ENCODE results near the gene PCSK5. TPM values are rescaled to one million over a fixed set of nuclear protein-coding genes. Genes with fewer than 3 reads are reported as not detected.

PCSK5 gene
- total and polyA plus RNA-seq, 2 donors (not counting 3 experiments of a cell fraction or from before 2014, with no cell fraction given) = 2.6 to 4.8 TPM

DNA sequence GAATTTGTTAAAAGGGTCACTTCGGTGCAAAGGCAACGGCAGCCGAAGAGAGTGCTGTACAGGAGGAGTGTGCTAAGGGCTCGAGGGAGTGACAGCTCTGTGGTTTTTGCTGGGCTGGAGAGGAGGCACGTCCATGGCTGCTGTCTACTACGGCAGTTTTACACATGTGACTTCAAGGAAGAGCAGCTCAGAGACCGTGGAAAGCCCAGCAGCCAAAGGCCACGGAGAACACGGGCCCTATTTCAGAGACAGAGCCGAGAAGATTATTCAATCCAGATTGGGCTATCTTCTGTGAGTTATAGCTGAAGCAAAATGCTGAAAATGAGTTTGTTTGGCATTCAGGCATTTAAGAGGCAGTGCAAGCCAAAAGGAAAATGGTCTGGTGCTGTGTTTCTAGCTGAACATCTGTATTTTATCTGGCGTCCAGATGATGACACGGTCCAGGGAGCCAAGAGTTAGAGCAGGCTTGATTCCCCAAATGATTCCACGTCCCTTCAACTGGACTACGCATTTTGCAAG lies 407.3 kb downstream of the PCSK5 start:
- CTCF ChIA-PET = interaction anchor here (0.5 to 1.5 kb wide), 3 partner anchors 318 to 431 kb away, joined by 5 read pairs; no protein-coding TSS in a partner anchor
- Histone ChIP-seq H4K20me1 (replicated peaks; ENCODE audit: control insufficient read depth, extremely low read depth, insufficient read depth, low read length) (no peaks in the 10 kb centered on the region), H3K9me3 (replicated peaks; ENCODE audit: control insufficient read depth, insufficient read depth, low read length) (no peaks in the 10 kb centered on the region), H3K9me1 (replicated peaks; ENCODE audit: control insufficient read depth, extremely low read depth, insufficient read depth, low read length) (no peaks in the 10 kb centered on the region), H3K4me3 (replicated peaks in 1 of 3; ENCODE audit: insufficient read depth in 1 of 3, low read depth in 1 of 3, low read length in 3 of 3) (no peak overlapping the region), H3K27ac (ENCODE audit: insufficient read depth, low read depth, low read length) (no peak overlapping the region), H3K79me2 (ENCODE audit: control insufficient read depth, insufficient read depth, low read length) (no peaks in the 10 kb centered on the region), H2AFZ (ENCODE audit: low read depth, low read length) (no peak overlapping the region), H3K27me3 (ENCODE audit: control insufficient read depth in 2 of 2, insufficient read depth in 2 of 2, low read length in 2 of 2) (peaks cover 4 to 5% of the 10 kb centered on the region in 2 experiments), H3K9ac (replicated peaks; ENCODE audit: extremely low read depth, insufficient read depth, low read length) (no peak overlapping the region), H3K4me1 (ENCODE audit: control insufficient read depth, extremely low read depth, insufficient read depth, low read length) (no peaks in the 10 kb centered on the region), H3K4me2 (ENCODE audit: insufficient read depth, low read length) (no peak overlapping the region), H3K36me3 (ENCODE audit: control insufficient read depth in 2 of 2, extremely low read depth in 1 of 2, insufficient read depth in 2 of 2, low read length in 2 of 2) (no peaks in the 10 kb centered on the region)
- DNase-seq (ENCODE audit: low read depth, low spot score) (no peak), FAIRE-seq (no peak)
- POLR2A ChIA-PET = no interaction called here
- dilution Hi-C loops (cut with MboI; ENCODE audit: extremely low pct_ligation_motif_present, low sequenced_read_pairs) = no loop called here
- BruUV-seq (replicated peaks) = no TSS peak
- intact Hi-C loops (cut with micrococcal nuclease) = no loop called here
- no peak for TF ChIP-seq FOS (IDR thresholded peaks at IDR 0.05; ENCODE audit: borderline replicate concordance, insufficient read depth, low read length)

DNA sequence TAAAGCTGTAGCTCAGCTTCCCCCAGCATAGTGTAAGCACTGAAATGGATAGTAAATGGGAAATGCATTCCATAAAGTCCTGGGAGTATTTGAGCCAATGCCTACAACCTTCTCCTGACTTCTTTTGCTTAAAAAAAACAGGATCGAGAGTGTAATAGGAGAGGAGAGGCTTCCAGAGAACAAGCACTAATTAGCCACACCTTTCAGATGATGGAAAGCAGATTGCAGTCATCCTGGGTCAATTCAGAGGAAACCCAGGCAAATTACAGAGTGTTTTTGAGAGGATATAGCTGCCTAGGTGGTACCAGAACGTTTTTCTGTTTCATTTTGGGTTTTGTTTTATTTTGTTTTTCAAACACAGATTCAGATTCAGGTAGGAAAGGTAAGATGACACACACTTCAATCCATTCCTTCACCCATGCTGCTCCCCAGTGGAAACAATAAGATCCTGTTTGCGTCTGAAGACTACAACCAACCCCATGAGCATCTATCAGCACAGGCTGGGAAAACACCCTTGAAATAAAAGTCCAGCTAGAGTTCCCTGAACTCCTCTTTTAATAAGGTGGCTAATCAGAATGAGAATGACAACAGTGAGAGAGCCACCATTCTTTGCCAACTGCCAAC lies 408.2 kb downstream of the PCSK5 start:
- no peaks in the 10 kb centered on the region for H3K36me3 ChIP-seq (ENCODE audit: control insufficient read depth in 2 of 2, extremely low read depth in 1 of 2, insufficient read depth in 2 of 2, low read length in 2 of 2)
- H3K9me1 ChIP-seq (replicated peaks; ENCODE audit: control insufficient read depth, extremely low read depth, insufficient read depth, low read length) = no peaks in the 10 kb centered on the region
- H3K9ac ChIP-seq (replicated peaks; ENCODE audit: extremely low read depth, insufficient read depth, low read length) = no peak overlapping the region
- no peak overlapping the region for H3K4me3 ChIP-seq (replicated peaks in 1 of 3; ENCODE audit: insufficient read depth in 1 of 3, low read depth in 1 of 3, low read length in 3 of 3)
- no peak overlapping the region for H3K27ac ChIP-seq (ENCODE audit: insufficient read depth, low read depth, low read length)
- no peak for FAIRE-seq
- no peak for DNase-seq (ENCODE audit: low read depth, low spot score)
- intact Hi-C loops (cut with micrococcal nuclease) = no loop called here
- TF ChIP-seq, protein P1, sequence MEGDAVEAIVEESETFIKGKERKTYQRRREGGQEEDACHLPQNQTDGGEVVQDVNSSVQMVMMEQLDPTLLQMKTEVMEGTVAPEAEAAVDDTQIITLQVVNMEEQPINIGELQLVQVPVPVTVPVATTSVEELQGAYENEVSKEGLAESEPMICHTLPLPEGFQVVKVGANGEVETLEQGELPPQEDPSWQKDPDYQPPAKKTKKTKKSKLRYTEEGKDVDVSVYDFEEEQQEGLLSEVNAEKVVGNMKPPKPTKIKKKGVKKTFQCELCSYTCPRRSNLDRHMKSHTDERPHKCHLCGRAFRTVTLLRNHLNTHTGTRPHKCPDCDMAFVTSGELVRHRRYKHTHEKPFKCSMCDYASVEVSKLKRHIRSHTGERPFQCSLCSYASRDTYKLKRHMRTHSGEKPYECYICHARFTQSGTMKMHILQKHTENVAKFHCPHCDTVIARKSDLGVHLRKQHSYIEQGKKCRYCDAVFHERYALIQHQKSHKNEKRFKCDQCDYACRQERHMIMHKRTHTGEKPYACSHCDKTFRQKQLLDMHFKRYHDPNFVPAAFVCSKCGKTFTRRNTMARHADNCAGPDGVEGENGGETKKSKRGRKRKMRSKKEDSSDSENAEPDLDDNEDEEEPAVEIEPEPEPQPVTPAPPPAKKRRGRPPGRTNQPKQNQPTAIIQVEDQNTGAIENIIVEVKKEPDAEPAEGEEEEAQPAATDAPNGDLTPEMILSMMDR (IDR thresholded peaks at IDR 0.05; ENCODE audit: extremely low read depth in 1 of 2, insufficient read depth in 1 of 2, low read depth in 1 of 2, low read length in 2 of 2) = no peak
- TF ChIP-seq MYC (IDR thresholded peaks at IDR 0.05; ENCODE audit: low read depth, low read length) = no peak
- TF ChIP-seq, protein P2, sequence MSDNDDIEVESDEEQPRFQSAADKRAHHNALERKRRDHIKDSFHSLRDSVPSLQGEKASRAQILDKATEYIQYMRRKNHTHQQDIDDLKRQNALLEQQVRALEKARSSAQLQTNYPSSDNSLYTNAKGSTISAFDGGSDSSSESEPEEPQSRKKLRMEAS (IDR thresholded peaks at IDR 0.05; ENCODE audit: insufficient read depth, insufficient read length) = no peak
- no peak for TF ChIP-seq FOS (IDR thresholded peaks at IDR 0.05; ENCODE audit: borderline replicate concordance, insufficient read depth, low read length)
- TF ChIP-seq POLR2AphosphoS5 (IDR thresholded peaks at IDR 0.05; ENCODE audit: insufficient read depth, low read depth, low read length) = no peak
- TF ChIP-seq EZH2 (IDR thresholded peaks at IDR 0.05; ENCODE audit: borderline replicate concordance, low read depth, low read length, severe bottlenecking) = no peak
- TF ChIP-seq GATA2 (IDR thresholded peaks at IDR 0.05; ENCODE audit: insufficient read depth, insufficient read length, low read depth, low read length) = no peak
- no peak for TF ChIP-seq POLR2A (IDR thresholded peaks at IDR 0.05; ENCODE audit: low read depth, low read length)
- TF ChIP-seq JUN (IDR thresholded peaks at IDR 0.05; ENCODE audit: borderline replicate concordance, insufficient read depth, insufficient read length, low read depth) = no peak
- no TSS peak for BruUV-seq (replicated peaks)
- H4K20me1 ChIP-seq (replicated peaks; ENCODE audit: control insufficient read depth, extremely low read depth, insufficient read depth, low read length) = no peaks in the 10 kb centered on the region
- ChIA-PET POLR2A (no interaction called here), CTCF (interaction anchor here (1.2 to 1.5 kb wide), 4 partner anchors 9 to 432 kb away, joined by 3 to 5 read pairs (median 4); no protein-coding TSS in a partner anchor)
- no peak overlapping the region for H2AFZ ChIP-seq (ENCODE audit: low read depth, low read length)
- no peaks in the 10 kb centered on the region for H3K4me1 ChIP-seq (ENCODE audit: control insufficient read depth, extremely low read depth, insufficient read depth, low read length)
- no peaks in the 10 kb centered on the region for H3K9me3 ChIP-seq (replicated peaks; ENCODE audit: control insufficient read depth, insufficient read depth, low read length)
- no peak overlapping the region for H3K4me2 ChIP-seq (ENCODE audit: insufficient read depth, low read length)
- no peaks in the 10 kb centered on the region for H3K79me2 ChIP-seq (ENCODE audit: control insufficient read depth, insufficient read depth, low read length)
- dilution Hi-C loops (cut with MboI; ENCODE audit: extremely low pct_ligation_motif_present, low sequenced_read_pairs) = no loop called here
- peaks cover 4 to 5% of the 10 kb centered on the region in 2 experiments for H3K27me3 ChIP-seq (ENCODE audit: control insufficient read depth in 2 of 2, insufficient read depth in 2 of 2, low read length in 2 of 2)
